ENCODE measurements around the gene CFAP20DC. TPM values are rescaled to one million over a fixed set of nuclear protein-coding genes. Genes with fewer than 3 reads are reported as not detected.
"Not testable (repeated sequence)": the region's sequence is repeated elsewhere in the genome, so short reads cannot be mapped to it uniquely, and the experiment has no call there.

CFAP20DC gene
- total RNA-seq, 1 donor from 2014 or later, result 5.4 TPM

- H3K27ac ChIP-seq, result no peak overlapping the region
- intact Hi-C loops (cut with DNase I), result no loop called here
- H3K4me3 ChIP-seq, result no peak overlapping the region
- no peaks in the 10 kb centered on the region for H3K27me3 ChIP-seq
- H3K9me3 ChIP-seq, result no peaks in the 10 kb centered on the region
- DNase-seq (ENCODE audit: extremely low spot score in 2 of 2), result no peak
- H3K36me3 ChIP-seq, result no peaks in the 10 kb centered on the region
- TF ChIP-seq POLR2AphosphoS5 (IDR thresholded peaks at IDR 0.05; ENCODE audit: insufficient read depth in 1 of 2, low read depth in 1 of 2) (no peak), POLR2A (IDR thresholded peaks at IDR 0.05) (no peak)
- H3K4me1 ChIP-seq, result no peaks in the 10 kb centered on the region
Measured at GRCh38 chr3:58722561-58722960, 327.3 kb downstream of the CFAP20DC start.

GRCh38 chr3:58720526-58720925 lies 329.3 kb downstream of the CFAP20DC start:
- Histone ChIP-seq H3K27ac (no peak overlapping the region), H3K9me3 (no peaks in the 10 kb centered on the region), H3K27me3 (no peaks in the 10 kb centered on the region), H3K36me3 (no peaks in the 10 kb centered on the region), H3K4me1 (no peaks in the 10 kb centered on the region), H3K4me3 (no peak overlapping the region)
- TF ChIP-seq CTCF (IDR thresholded peaks at IDR 0.05) (no peak), POLR2A (IDR thresholded peaks at IDR 0.05) (no peak), POLR2AphosphoS5 (IDR thresholded peaks at IDR 0.05; ENCODE audit: insufficient read depth in 1 of 2, low read depth in 1 of 2) (no peak)
- no peak for DNase-seq (ENCODE audit: extremely low spot score in 2 of 2)
- intact Hi-C loops (cut with DNase I), result no loop called here

- H3K27me3 ChIP-seq, result no peaks in the 10 kb centered on the region
- TF ChIP-seq POLR2AphosphoS5 (IDR thresholded peaks at IDR 0.05; ENCODE audit: insufficient read depth in 1 of 2, low read depth in 1 of 2) (no peak), CTCF (IDR thresholded peaks at IDR 0.05) (no peak), POLR2A (IDR thresholded peaks at IDR 0.05) (no peak)
- H3K27ac ChIP-seq, result no peak overlapping the region
- H3K4me3 ChIP-seq, result no peak overlapping the region
- no peaks in the 10 kb centered on the region for H3K9me3 ChIP-seq
- intact Hi-C loops (cut with DNase I), result no loop called here
- no peaks in the 10 kb centered on the region for H3K36me3 ChIP-seq
- H3K4me1 ChIP-seq, result no peaks in the 10 kb centered on the region
- no peak for DNase-seq (ENCODE audit: extremely low spot score in 2 of 2)
Measured at GRCh38 chr3:58719684-58720083, 330.1 kb downstream of the CFAP20DC start.

GRCh38 chr3:58713715-58714401 lies 336.0 kb downstream of the CFAP20DC start:
- Histone ChIP-seq H3K27me3 (no peaks in the 10 kb centered on the region), H3K4me3 (no peak overlapping the region), H3K4me1 (no peaks in the 10 kb centered on the region), H3K9me3 (no peaks in the 10 kb centered on the region), H3K36me3 (no peaks in the 10 kb centered on the region), H3K27ac (no peak overlapping the region)
- TF ChIP-seq CTCF (IDR thresholded peaks at IDR 0.05) (no peak), POLR2A (IDR thresholded peaks at IDR 0.05) (no peak), POLR2AphosphoS5 (IDR thresholded peaks at IDR 0.05; ENCODE audit: insufficient read depth in 1 of 2, low read depth in 1 of 2) (no peak)
- intact Hi-C loops (cut with DNase I), result no loop called here
- DNase-seq (ENCODE audit: extremely low spot score in 2 of 2), result peak in 1 of 2 donors; percentile 52

GRCh38 chr3:58711871-58712270 lies 338.0 kb downstream of the CFAP20DC start:
- no peak for DNase-seq (ENCODE audit: extremely low spot score in 2 of 2)
- H3K4me1 ChIP-seq, result no peaks in the 10 kb centered on the region
- intact Hi-C loops (cut with DNase I), result no loop called here
- TF ChIP-seq CTCF (IDR thresholded peaks at IDR 0.05), result no peak
- TF ChIP-seq POLR2AphosphoS5 (IDR thresholded peaks at IDR 0.05; ENCODE audit: insufficient read depth in 1 of 2, low read depth in 1 of 2), result no peak
- TF ChIP-seq POLR2A (IDR thresholded peaks at IDR 0.05), result no peak
- no peaks in the 10 kb centered on the region for H3K9me3 ChIP-seq
- H3K4me3 ChIP-seq, result no peak overlapping the region
- no peaks in the 10 kb centered on the region for H3K27me3 ChIP-seq
- H3K27ac ChIP-seq, result no peak overlapping the region
- H3K36me3 ChIP-seq, result no peaks in the 10 kb centered on the region

GRCh38 chr3:58708983-58709382 lies 340.8 kb downstream of the CFAP20DC start:
- H3K4me3 ChIP-seq; H3K27ac ChIP-seq; H3K9me3 ChIP-seq; DNase-seq (ENCODE audit: extremely low spot score in 2 of 2); H3K4me1 ChIP-seq; H3K27me3 ChIP-seq; intact Hi-C loops (cut with DNase I); H3K36me3 ChIP-seq: not testable (repeated sequence)

All from vagina (tissue), 2 donors.